Measurements from ENCODE around the gene AP2B1. TPM values are rescaled to one million over a fixed set of nuclear protein-coding genes. Genes with fewer than 3 reads are reported as not detected.

AP2B1 gene
- total RNA-seq, 2 donors from 2014 or later: 220 to 274 TPM

DNA sequence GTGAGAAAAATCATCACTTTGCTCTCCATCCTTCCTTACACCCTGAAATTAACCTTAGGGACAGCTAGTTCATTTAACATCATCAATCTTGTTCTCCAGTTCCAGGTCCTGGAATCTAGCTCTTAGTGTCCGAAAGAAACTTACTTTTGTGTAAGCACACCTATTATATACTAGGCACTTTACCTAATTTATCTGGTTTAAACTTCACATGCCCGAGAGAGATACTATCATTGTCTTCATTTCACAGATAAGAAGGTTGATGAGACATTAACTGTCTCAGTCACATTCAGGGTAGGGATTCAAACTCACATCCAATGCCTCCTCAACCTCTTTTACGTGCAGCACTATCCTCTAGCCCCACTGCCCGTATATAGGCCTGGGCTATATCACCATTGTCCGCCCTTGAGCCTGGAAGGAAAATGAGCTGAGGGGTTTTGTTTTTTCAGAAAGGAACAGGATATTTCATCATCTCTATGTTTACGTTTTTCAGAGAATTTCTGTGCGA lies 501 bp upstream of the AP2B1 start:
- DNase-seq: peak; percentile 21

DNA sequence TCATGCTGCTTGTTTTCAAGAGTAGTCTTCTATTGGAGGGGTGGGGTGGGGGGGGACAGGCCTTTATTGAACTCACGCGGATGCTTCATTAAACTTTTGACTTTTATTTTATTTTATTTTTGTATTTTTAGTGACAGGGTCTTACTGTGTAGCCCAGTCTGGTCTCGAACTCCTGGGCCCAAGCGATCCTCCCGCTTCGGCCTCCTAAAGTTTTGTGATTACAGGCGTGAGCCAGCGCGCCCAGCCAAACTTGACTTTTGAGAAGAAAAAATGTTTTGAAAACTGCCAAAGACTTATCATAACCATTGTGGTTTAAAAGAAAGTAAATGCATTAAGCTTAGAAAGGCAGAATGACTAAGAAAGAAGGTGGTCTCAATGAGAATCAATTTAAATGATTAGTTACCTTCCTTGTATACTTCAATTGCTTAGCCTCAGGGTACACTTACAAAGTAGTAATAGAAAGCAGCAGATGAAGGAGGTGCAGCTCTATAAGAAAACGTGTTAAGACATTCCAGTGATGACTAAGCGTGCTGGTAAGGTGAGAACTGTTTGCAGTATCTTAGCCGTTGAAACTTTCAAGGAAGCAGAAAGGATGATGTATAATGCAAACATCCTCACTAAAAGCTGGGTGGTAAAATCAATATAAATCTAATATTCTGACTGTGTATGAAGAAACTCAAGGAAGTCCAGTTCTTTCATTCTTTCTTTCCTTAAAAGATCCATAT lies 1.2 kb downstream of the AP2B1 start:
- peak; percentile 39 for DNase-seq
- TF ChIP-seq, protein P1, sequence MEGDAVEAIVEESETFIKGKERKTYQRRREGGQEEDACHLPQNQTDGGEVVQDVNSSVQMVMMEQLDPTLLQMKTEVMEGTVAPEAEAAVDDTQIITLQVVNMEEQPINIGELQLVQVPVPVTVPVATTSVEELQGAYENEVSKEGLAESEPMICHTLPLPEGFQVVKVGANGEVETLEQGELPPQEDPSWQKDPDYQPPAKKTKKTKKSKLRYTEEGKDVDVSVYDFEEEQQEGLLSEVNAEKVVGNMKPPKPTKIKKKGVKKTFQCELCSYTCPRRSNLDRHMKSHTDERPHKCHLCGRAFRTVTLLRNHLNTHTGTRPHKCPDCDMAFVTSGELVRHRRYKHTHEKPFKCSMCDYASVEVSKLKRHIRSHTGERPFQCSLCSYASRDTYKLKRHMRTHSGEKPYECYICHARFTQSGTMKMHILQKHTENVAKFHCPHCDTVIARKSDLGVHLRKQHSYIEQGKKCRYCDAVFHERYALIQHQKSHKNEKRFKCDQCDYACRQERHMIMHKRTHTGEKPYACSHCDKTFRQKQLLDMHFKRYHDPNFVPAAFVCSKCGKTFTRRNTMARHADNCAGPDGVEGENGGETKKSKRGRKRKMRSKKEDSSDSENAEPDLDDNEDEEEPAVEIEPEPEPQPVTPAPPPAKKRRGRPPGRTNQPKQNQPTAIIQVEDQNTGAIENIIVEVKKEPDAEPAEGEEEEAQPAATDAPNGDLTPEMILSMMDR (IDR thresholded peaks at IDR 0.05): no peak
- H3K36me3 ChIP-seq: no peaks in the 10 kb centered on the region
- intact Hi-C loops (cut with DNase I): no loop called here
- H3K9ac ChIP-seq (ENCODE audit: low read depth in 2 of 2, low read length in 2 of 2): peak overlapping the region in 1 of 2 donors; percentile 99
- peaks cover 4% of the 10 kb centered on the region for H3K4me1 ChIP-seq
- peak overlapping the region; percentile 69 for H3K4me3 ChIP-seq
- no peaks in the 10 kb centered on the region for H3K9me3 ChIP-seq
- H3K27me3 ChIP-seq: no peaks in the 10 kb centered on the region
- peak overlapping the region; percentile 88 for H3K27ac ChIP-seq

More for the DNA sequence above, 501 bp upstream of the AP2B1 start:
- H3K36me3 ChIP-seq: no peaks in the 10 kb centered on the region
- H3K4me3 ChIP-seq: peak overlapping the region; percentile 69
- H3K27ac ChIP-seq: peak overlapping the region; percentile 88
- TF ChIP-seq, protein P1 (IDR thresholded peaks at IDR 0.05): no peak
- H3K9ac ChIP-seq (ENCODE audit: low read depth in 2 of 2, low read length in 2 of 2): peak overlapping the region; percentile 89 to 99
- no peaks in the 10 kb centered on the region for H3K27me3 ChIP-seq
- intact Hi-C loops (cut with DNase I): no loop called here
- H3K9me3 ChIP-seq: no peaks in the 10 kb centered on the region
- peaks cover 4% of the 10 kb centered on the region for H3K4me1 ChIP-seq

GRCh38 chr17:35596072-35596471 lies 8.9 kb downstream of the AP2B1 start:
- no peak overlapping the region for H3K4me3 ChIP-seq
- no peak overlapping the region for H3K9ac ChIP-seq (ENCODE audit: low read depth in 2 of 2, low read length in 2 of 2)
- no peaks in the 10 kb centered on the region for H3K9me3 ChIP-seq
- peaks cover 29% of the 10 kb centered on the region for H3K36me3 ChIP-seq
- H3K4me1 ChIP-seq: no peaks in the 10 kb centered on the region
- DNase-seq: no peak
- TF ChIP-seq, protein P1 (IDR thresholded peaks at IDR 0.05): no peak
- intact Hi-C loops (cut with DNase I): no loop called here
- H3K27me3 ChIP-seq: no peaks in the 10 kb centered on the region
- H3K27ac ChIP-seq: no peak overlapping the region

- no peak overlapping the region for H3K4me3 ChIP-seq
- intact Hi-C loops (cut with DNase I): no loop called here
- H3K27ac ChIP-seq: no peak overlapping the region
- DNase-seq: no peak
- no peak overlapping the region for H3K9ac ChIP-seq (ENCODE audit: low read depth in 2 of 2, low read length in 2 of 2)
- H3K4me1 ChIP-seq: no peaks in the 10 kb centered on the region
- no peaks in the 10 kb centered on the region for H3K9me3 ChIP-seq
- no peaks in the 10 kb centered on the region for H3K27me3 ChIP-seq
- TF ChIP-seq, protein P1 (IDR thresholded peaks at IDR 0.05): no peak
- H3K36me3 ChIP-seq: peaks cover 29% of the 10 kb centered on the region
These were observed 9.6 kb downstream of the AP2B1 start for GRCh38 chr17:35596530-35597233.

GRCh38 chr17:35597604-35598003 lies 10.5 kb downstream of the AP2B1 start:
- intact Hi-C loops (cut with DNase I): no loop called here
- no peak overlapping the region for H3K4me3 ChIP-seq
- H3K9ac ChIP-seq (ENCODE audit: low read depth in 2 of 2, low read length in 2 of 2): no peak overlapping the region
- no peaks in the 10 kb centered on the region for H3K27me3 ChIP-seq
- H3K9me3 ChIP-seq: no peaks in the 10 kb centered on the region
- H3K4me1 ChIP-seq: no peaks in the 10 kb centered on the region
- peaks cover 29% of the 10 kb centered on the region for H3K36me3 ChIP-seq
- no peak overlapping the region for H3K27ac ChIP-seq
- TF ChIP-seq, protein P1 (IDR thresholded peaks at IDR 0.05): no peak
- no peak for DNase-seq
